Measurements from ENCODE around the gene TNFRSF9. TPM values are rescaled to one million over a fixed set of nuclear protein-coding genes. Genes with fewer than 3 reads are reported as not detected.

TNFRSF9 gene
- total and polyA plus RNA-seq, 2 of the 8 experiments (the other 6 are each of a cell fraction or from before 2014, with no cell fraction given): not detected

GRCh38 chr1:7896994-7897393 lies 43.6 kb downstream of the TNFRSF9 start:
- H4K8ac ChIP-seq (ENCODE audit: extremely low read depth, insufficient read depth, low read length): no peak overlapping the region
- no peak overlapping the region for H3K18ac ChIP-seq (ENCODE audit: extremely low read depth, low read length)
- H3K27ac ChIP-seq (ENCODE audit: low read depth, low read length): no peak overlapping the region
- no peaks in the 10 kb centered on the region for H3K79me1 ChIP-seq (ENCODE audit: low read depth, low read length)
- H2BK5ac ChIP-seq (ENCODE audit: low read depth, low read length): no peak overlapping the region
- H2BK12ac ChIP-seq (ENCODE audit: low read depth, low read length): no peak overlapping the region
- H3K23ac ChIP-seq (ENCODE audit: insufficient read length): no peak overlapping the region
- no peak overlapping the region for H2BK15ac ChIP-seq (ENCODE audit: low read length)
- ChIA-PET POLR2A (ENCODE audit: partially characterized antibody) (no interaction called here), CTCF (ENCODE audit: partially characterized antibody) (interaction anchor here (0.6 kb wide), 1 partner anchor 265 kb away, joined by 3 read pairs; no protein-coding TSS in a partner anchor)
- no peak overlapping the region for H3K56ac ChIP-seq (replicated peaks; ENCODE audit: insufficient read length, low read depth, low read length)
- H3K79me2 ChIP-seq (ENCODE audit: control insufficient read depth in 1 of 2, insufficient read depth in 2 of 2, low read length in 2 of 2): no peaks in the 10 kb centered on the region
- H3K4me2 ChIP-seq (ENCODE audit: insufficient read depth in 1 of 2, low read depth in 2 of 2, low read length in 2 of 2): no peak overlapping the region
- no peaks in the 10 kb centered on the region for H3K4me1 ChIP-seq (replicated peaks in 1 of 4; ENCODE audit: control insufficient read depth in 3 of 4, insufficient read depth in 4 of 4, low read length in 3 of 4)
- H2BK120ac ChIP-seq (replicated peaks; ENCODE audit: low read depth, low read length): no peak overlapping the region
- no peak overlapping the region for H2BK20ac ChIP-seq (ENCODE audit: low read length)
- no peak overlapping the region for H3K9ac ChIP-seq (replicated peaks in 1 of 4; ENCODE audit: extremely low read depth in 1 of 4, low read depth in 3 of 4, low read length in 3 of 4)
- H3K4me3 ChIP-seq (ENCODE audit: extremely low read depth in 1 of 4, insufficient read depth in 2 of 4, low read depth in 3 of 4, low read length in 4 of 4): no peak overlapping the region
- FAIRE-seq (no peak), DNase-seq (ENCODE audit: low read depth in 1 of 2, low spot score in 2 of 2) (no peak)
- no peak overlapping the region for H3K4ac ChIP-seq (replicated peaks; ENCODE audit: insufficient read length, low read depth, low read length)
- no peaks in the 10 kb centered on the region for H3K27me3 ChIP-seq (replicated peaks in 1 of 4; ENCODE audit: control insufficient read depth in 3 of 4, extremely low read depth in 1 of 4, insufficient read depth in 3 of 4, low read length in 3 of 4)
- no peaks in the 10 kb centered on the region for H3K36me3 ChIP-seq (ENCODE audit: control insufficient read depth in 2 of 4, insufficient read depth in 4 of 4, low read length in 3 of 4)
- H3K9me3 ChIP-seq (ENCODE audit: insufficient read depth in 2 of 2, low read depth in 1 of 2, low read length in 1 of 2): no peaks in the 10 kb centered on the region
- H2AK5ac ChIP-seq (ENCODE audit: low read depth, low read length): no peak overlapping the region
- TF ChIP-seq CTCF (IDR thresholded peaks at IDR 0.05; ENCODE audit: control extremely low read depth in 1 of 3, insufficient read depth in 1 of 3, low read depth in 1 of 3, low read length in 3 of 3): no peak
- TF ChIP-seq HDAC6 (IDR thresholded peaks at IDR 0.05; ENCODE audit: low read depth, low read length): no peak
- TF ChIP-seq TAF7 (optimal IDR thresholded peaks at IDR 0.05; ENCODE audit: borderline replicate concordance, low read depth, low read length): no peak
- TF ChIP-seq GTF2F1 (IDR thresholded peaks at IDR 0.05; ENCODE audit: borderline replicate concordance, low read depth, low read length): no peak
- no peak overlapping the region for H2AFZ ChIP-seq (ENCODE audit: low read length)
- H4K5ac ChIP-seq (ENCODE audit: insufficient read length, low read depth, low read length): no peak overlapping the region
- H3K14ac ChIP-seq (ENCODE audit: insufficient read length): no peak overlapping the region
- no peak overlapping the region for H4K91ac ChIP-seq (replicated peaks; ENCODE audit: insufficient read length, low read length)
- H3K23me2 ChIP-seq (ENCODE audit: low read depth, low read length): no peaks in the 10 kb centered on the region
- no peaks in the 10 kb centered on the region for H4K20me1 ChIP-seq (replicated peaks in 1 of 2; ENCODE audit: control insufficient read depth in 1 of 2, insufficient read depth in 2 of 2, low read length in 2 of 2)
- 100% methylated on average over 1 of the region's 1 CpG; no CpG with 5 or more reads in 1 of the 2 experiments for WGBS, 2 experiments (ENCODE audit: extremely low coverage in 1 of 2, insufficient coverage in 1 of 2, insufficient read length in 1 of 2, insufficient replicate concordance in 2 of 2, low coverage in 1 of 2, low lambda C conversion rate in 2 of 2, missing lambda C conversion rate in 1 of 2)

Measured in H1 (cell line).